Stimulated activated CD8-positive, alpha-beta memory T cell treated with anti-CD3 and anti-CD28 coated beads, Interleukin-7, amount 100 ng/mL, for 48 hours (primary cell): ENCODE measurements around the gene SLC4A1.
"Not testable (repeated sequence)": the region's sequence is repeated elsewhere in the genome, so short reads cannot be mapped to it uniquely, and the experiment has no call there.

Source experiments
- DNase-seq, 2 donors: peaks; one replicate each; pipeline ENCODE4 v3.0.0-alpha.2; 2020; ENCODE audit warnings: low read depth in 1 of 2; ENCODE audit errors: extremely low read depth in 1 of 2

SLC4A1 gene

GRCh38 chr17:44257815-44258760 is 9.8 kb downstream of the SLC4A1 start:
- no peak for DNase-seq

DNA sequence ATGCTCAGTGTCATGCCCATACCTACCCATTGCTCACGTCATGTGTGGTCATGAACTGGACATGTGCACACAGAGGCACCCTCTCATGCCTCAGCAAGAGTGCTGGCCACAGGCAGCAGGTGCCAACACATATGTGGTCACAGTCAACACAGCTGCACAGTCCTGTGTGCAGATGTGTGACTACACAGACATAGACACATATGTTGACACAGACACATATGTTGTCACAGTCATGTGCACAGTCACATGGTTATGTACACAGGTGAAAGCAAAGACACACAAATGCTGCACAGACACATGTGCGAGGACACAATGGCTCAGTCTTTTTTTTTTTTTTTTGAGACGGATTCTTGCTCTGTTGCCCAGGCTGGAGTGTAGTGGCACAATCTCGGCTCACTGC is 11.3 kb downstream of the SLC4A1 start:
- no peak for DNase-seq

DNA sequence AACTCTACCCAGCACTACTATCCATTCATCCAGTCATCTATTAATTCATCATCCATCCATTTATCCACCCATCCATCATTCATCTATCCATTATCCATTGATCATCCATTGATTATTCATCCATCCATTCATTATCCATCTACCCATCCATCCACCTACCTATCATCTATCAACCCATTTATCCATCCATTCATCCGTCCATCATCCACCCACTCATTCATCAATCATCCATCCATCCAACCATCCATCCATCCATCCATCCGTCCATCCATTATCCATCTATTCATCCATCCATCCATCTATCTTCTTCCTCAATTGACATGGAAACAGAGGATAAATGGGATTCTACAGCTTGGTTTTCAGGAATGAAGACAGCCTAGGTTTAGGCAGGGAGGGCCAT is 12.0 kb downstream of the SLC4A1 start:
- DNase-seq, result no peak

GRCh38 chr17:44254361-44255095 is 13.4 kb downstream of the SLC4A1 start:
- no peak for DNase-seq

DNA sequence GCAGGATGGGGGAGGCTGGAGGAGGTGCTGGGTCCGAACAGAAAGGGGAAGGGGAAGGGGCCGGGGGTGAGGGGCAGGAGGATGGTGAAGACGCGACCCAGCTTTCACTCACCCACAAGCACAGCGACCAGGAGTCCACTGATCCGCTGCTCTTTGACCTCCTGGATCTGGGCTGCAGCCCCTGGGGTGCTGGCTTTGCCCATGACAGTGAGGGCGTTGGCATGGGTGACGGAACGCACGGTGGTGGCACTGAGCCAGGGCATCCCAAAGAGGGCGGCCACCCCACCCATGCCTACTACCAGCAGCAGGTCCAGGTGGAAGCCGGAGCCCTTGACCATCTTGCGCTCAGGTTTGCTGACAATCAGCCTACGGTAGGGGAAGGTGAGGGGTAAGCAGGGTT is 14.9 kb downstream of the SLC4A1 start:
- no peak for DNase-seq

GRCh38 chr17:44251062-44251461 is 16.9 kb downstream of the SLC4A1 start:
- no peak for DNase-seq

DNA sequence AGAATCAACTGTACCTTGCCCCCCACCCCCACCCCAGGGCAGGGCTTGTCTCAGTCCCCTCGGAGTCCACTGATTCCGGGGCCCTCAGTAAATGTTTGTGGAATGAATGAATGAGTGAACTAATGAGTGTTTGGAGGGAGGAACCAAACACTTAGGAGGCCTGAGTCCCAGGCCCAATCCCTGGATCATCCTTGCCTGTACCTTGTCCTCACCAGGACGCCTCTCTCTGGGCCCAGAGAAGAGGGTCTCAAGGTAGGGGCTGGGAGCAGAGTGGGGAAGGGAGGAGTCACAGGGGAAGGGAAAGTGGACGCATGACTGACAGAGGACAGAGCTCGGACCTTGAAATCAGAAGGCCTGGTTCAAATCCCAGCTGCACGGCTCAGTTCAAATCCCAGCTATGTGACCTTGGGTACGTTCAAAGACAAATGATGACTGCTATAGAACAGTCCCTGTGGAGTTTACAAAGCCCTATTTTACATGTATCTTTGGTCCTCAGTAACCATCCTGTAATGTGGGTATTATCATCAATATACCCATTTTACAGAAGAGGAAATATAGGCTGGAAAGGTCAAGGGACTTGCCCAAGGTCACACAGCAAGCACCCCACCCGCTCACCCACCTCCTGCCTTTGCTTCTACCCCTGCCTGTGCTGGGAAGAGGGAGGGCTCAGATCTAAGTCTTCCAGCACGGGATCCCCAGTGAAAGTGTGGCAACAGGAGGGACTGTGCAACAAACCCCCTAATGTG is 18.3 kb downstream of the SLC4A1 start:
- DNase-seq, result no peak

- no peak for DNase-seq
Measured at GRCh38 chr17:44247876-44248736, 19.8 kb downstream of the SLC4A1 start.

DNA sequence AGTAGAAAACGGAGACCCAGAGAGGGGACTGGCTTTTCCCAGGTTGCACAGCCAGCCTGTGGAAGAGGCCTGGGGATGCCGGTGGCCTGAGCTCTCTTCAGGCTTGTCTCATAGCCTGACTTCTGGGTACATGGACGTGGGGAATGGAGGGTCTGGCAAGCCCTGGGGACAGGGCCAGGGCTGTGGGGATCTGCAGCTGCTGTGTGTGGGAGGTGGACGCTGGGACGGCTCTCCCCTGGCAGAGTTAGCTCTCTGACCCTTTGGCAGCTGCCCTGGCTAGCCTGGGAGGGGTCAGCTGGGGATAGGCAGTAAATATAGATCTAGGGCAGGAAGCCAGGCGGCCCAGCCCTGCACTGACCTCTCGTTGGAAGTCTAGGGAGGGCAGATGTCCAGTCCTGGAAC is 20.5 kb downstream of the SLC4A1 start:
- DNase-seq, result no peak

DNA sequence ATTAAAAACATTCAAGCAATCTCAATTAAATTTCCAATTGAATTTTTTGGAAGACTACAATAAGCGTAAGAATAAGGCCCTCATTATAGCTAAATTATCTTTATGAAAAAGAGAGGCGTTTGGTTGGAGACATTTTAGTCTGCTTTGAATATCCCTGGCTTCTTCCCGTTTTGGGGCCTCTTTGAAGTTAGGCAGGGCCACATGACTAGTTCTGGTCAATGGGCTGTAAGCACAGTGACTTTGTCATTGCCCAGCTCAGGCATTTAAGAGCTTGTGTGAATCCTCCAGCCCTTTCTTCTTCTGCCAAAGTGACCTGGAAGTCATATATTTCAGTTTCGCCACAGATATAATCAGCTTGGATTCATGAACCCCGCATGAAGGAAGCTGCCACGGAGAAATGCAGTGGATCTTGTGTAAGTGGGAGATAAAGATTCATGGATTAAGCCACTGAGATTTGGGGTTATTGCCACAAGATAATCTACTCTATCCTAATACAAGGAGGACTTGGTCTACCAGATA is 26.8 kb downstream of the SLC4A1 start:
- DNase-seq, result no peak

DNA sequence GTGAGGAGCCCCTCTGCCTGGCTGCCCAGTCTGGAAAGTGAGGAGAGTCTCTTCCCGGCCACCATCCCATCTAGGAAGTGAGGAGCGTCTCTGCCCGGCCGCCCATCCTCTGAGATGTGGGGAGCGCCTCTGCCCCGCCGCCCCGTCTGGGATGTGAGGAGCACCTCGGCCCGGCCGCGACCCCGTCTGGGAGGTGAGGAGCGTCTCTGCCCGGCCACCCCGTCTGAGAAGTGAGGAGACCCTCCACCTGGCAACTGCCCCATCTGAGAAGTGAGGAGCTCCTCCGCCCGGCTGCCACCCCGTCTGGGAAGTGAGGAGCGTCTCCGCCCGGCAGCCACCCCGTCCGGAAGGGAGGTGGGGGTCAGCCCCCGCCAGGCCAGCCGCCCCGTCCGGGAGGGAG is 30.0 kb downstream of the SLC4A1 start:
- not testable (repeated sequence) for DNase-seq

DNA sequence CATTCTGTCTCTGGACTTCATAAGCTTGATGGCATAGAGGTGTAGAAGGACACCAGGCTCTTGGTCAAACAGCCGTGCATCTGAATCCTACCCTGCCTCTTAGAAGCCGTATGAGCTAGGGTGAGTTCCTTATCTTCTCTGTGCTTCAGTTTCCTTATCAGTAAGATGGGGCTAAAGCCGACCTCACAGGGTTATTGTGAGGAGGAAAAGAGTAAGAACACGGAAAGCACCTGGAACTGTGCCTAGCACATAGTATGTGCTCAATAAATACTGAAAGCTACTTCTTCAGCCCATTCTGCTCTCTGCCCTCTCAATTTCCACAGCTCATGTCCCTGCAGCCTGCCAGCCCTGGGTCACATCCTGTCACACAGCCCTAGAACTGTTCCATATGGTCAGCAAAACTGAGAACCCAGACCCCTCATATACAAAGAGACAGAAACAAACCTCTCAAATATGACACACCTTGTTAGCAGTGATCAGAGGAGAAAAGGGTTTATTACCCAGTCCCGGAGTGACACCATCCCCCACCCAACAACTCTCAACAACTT is 31.4 kb downstream of the SLC4A1 start:
- DNase-seq, result no peak

DNA sequence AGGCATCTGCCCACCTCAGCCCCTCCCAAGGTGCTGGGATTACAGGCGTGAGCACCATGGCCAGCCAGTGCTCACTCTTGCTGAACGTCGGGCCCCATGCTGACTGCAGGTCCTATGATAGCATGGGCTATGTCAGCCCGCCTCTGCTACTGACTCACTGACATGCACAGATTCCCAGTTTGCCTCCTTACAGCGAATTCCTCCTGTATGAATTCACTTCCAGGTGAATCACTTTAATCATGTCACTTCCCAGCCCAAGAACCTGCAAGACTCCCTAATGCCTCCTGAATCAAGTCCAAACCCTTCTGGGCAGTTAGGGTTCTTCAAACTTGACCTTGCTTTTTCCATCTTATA is 32.4 kb downstream of the SLC4A1 start:
- no peak for DNase-seq

GRCh38 chr17:44233582-44233981 is 34.4 kb downstream of the SLC4A1 start:
- no peak for DNase-seq

DNA sequence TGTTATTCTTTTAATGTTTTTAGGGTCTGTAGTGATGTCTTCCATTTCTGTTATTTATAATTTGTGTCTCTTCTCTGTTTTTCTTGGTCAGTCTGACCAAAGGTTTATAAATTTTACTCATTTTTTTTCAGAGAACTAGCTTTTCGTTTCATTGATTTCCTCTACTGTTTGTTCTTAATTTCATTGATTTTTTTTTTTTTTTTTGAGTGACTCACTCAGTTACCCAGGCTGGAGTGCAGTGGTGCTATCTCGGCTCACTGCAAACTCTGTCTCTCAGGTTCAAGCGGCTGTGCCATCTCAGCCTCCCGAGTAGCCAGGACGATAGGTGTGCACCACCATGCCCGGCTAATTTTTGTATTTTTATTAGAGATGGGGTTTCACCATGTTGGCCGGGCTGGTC is 35.9 kb downstream of the SLC4A1 start:
- DNase-seq, result no peak

DNA sequence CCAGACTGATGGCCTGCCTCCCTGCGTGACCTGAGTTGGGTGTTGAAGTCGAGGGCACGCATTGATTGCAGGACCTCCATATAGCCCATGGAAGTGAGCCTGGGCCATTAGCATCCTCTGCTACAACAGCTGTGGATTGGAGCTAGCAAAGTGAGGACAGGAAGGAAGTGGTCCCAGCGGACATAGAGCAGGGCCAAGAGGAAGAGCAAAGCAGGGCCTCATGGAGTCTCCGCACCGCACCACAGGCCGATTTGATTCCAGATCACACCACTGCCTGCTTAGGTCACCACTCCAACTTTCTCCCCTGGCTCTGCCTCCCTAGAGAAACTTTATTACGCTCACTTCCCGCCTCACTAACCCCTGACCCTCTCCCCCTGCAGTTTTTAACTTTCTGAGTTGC is 37.8 kb downstream of the SLC4A1 start:
- no peak for DNase-seq

DNA sequence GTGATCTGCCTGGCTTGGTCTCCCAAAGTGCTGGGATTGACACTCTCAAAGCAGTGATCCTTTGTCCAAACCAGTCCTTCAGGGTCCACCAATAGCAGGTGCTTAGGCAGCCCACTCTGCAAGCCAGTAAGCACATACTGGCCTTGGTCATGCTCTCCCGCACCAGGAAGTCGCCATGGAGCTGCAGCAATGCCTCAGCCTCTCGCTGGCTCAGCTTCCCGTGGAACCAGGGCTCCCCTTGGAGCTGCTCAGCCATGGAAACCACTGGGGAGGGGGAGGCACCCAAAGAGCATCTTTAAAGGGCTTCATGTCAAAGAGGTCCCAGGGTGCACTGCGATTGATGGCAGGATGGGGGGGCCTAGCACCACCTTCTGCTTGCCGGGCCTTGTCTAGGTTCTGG is 38.8 kb downstream of the SLC4A1 start:
- DNase-seq, result no peak

GRCh38 chr17:44223541-44224071 is 44.3 kb downstream of the SLC4A1 start:
- DNase-seq, result no peak

DNA sequence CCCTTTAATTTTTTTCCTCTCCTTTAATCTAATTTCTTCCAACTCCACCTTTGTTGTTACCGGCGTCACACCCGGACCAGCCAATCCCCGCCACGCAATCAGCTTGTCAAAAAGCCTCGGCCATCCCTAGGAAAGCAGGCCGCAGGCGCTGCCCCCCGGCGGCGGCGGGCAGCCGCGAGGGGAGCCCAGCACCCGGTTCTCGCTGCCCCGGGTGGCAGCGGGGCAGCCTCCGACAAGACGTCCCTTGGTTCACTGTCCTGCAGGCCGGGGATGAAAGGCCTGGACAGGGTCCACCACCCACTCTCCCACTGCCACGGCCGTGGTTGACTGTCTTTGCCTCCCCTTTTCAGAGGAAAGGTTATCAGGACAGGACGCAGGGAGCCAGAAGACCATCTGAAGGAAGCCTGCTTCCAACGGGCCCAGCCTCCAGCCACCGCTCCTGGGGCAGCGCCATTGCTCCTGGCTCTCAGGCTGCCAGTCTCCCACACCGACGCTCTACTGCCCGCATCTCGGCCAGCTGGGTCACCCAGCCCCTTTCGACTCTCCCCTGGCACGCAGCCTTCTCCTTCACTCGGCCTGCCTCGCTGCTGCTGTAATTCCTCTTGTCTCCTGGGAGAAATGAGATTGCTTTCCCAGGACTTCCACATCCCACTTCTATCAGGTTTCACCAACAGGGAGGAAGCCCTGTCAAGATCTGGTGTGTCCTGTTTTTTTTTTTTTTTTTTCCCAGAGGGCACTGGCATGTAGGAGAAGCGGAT is 45.6 kb downstream of the SLC4A1 start:
- DNase-seq, result no peak
